H1 (cell line): ENCODE measurements around the gene BBX. TPM values are rescaled to one million over a fixed set of nuclear protein-coding genes. Genes with fewer than 3 reads are reported as not detected.

Experiments
- CTCF ChIA-PET: fragments of 300-600 bp; sonication (Branson Sonifier 250); formaldehyde crosslinking; loops from one replicate; lab custom pipeline; 2021; ENCODE audit not compliant: partially characterized antibody; lab: Charles Lee
- POLR2A ChIA-PET: fragments of 300-600 bp; sonication (Branson Sonifier 250); formaldehyde crosslinking; loops from one replicate; lab custom pipeline; 2021; ENCODE audit warnings: inconsistent platforms; ENCODE audit not compliant: partially characterized antibody; lab: Charles Lee
- DNase-seq, 2 experiments: peaks; one replicate each; pipeline versions ENCODE4 v3.0.0 to v3.0.0-alpha.2; 2010 to 2022; ENCODE audit warnings: low spot score in 2 of 2, low read depth in 1 of 2, mixed read lengths in 1 of 2
- FAIRE-seq: peaks from 2 replicates; lab custom pipeline; 2011; peaks lifted over from hg19 to GRCh38; lab: Jason Lieb, UNC
- H2AFZ ChIP-seq: 2 replicates; pipeline ENCODE4 v1.8.1; 2012; ENCODE audit warnings: low read length, inconsistent platforms
- H2AK5ac ChIP-seq: 2 replicates; pipeline ENCODE4 v1.6.1; 2013; ENCODE audit warnings: low read depth, low read length
- H2BK120ac ChIP-seq: replicated peaks from 2 replicates; pipeline ENCODE3; 2013; ENCODE audit warnings: low read depth, low read length, inconsistent platforms
- H2BK12ac ChIP-seq: 2 replicates; pipeline ENCODE4 v1.6.1; 2013; ENCODE audit warnings: low read depth, low read length
- H2BK15ac ChIP-seq: 2 replicates; pipeline ENCODE4 v1.6.1; 2013; ENCODE audit warnings: low read length
- H2BK20ac ChIP-seq: 2 replicates; pipeline ENCODE4 v1.6.1; 2013; ENCODE audit warnings: low read length
- H2BK5ac ChIP-seq: 2 replicates; pipeline ENCODE4 v1.6.1; 2013; ENCODE audit warnings: low read depth, low read length
- H3K14ac ChIP-seq: 2 replicates; pipeline ENCODE4 v1.6.1; 2013; ENCODE audit warnings: inconsistent platforms; ENCODE audit not compliant: insufficient read length
- H3K18ac ChIP-seq: 2 replicates; pipeline ENCODE4 v1.6.1; 2013; ENCODE audit warnings: low read length; ENCODE audit errors: extremely low read depth
- H3K23ac ChIP-seq: 2 replicates; pipeline ENCODE4 v1.6.1; 2013; ENCODE audit warnings: inconsistent platforms; ENCODE audit not compliant: insufficient read length
- H3K23me2 ChIP-seq: 2 replicates; pipeline ENCODE4 v1.6.1; 2013; ENCODE audit warnings: low read depth, low read length
- H3K27ac ChIP-seq: 2 replicates; pipeline ENCODE4 v1.6.1; 2011; ENCODE audit warnings: low read depth, low read length, inconsistent platforms
- H3K27me3 ChIP-seq, 4 experiments: replicated peaks in 1 of 4; 1 replicate in 1 of 4; 2 replicates in 3 of 4; pipeline versions ENCODE4 v1.6.1 to v1.8.1; 2011 to 2013; ENCODE audit warnings: low read length in 3 of 4, mild to moderate bottlenecking in 3 of 4, inconsistent platforms in 2 of 4, mixed read lengths in 2 of 4, moderate library complexity in 1 of 4; ENCODE audit not compliant: control insufficient read depth in 3 of 4, insufficient read depth in 3 of 4; ENCODE audit errors: extremely low read depth in 1 of 4
- H3K36me3 ChIP-seq, 4 experiments: 2 replicates each; pipeline versions ENCODE4 v1.6.1 to v1.8.1; 2011 to 2013; ENCODE audit warnings: mild to moderate bottlenecking in 4 of 4, low read length in 3 of 4, moderate library complexity in 2 of 4, control low read depth in 1 of 4, inconsistent platforms in 1 of 4; ENCODE audit not compliant: insufficient read depth in 4 of 4, control insufficient read depth in 2 of 4
- H3K4ac ChIP-seq: replicated peaks from 2 replicates; pipeline ENCODE3; 2013; ENCODE audit warnings: low read length, low read depth, mixed read lengths, inconsistent platforms; ENCODE audit not compliant: insufficient read length
- H3K4me1 ChIP-seq, 4 experiments: replicated peaks in 1 of 4; 1 replicate in 1 of 4; 2 replicates in 3 of 4; pipeline versions ENCODE4 v1.6.1 to v1.8.1; 2011 to 2013; ENCODE audit warnings: low read length in 3 of 4, inconsistent platforms in 2 of 4, mixed read lengths in 1 of 4; ENCODE audit not compliant: insufficient read depth in 4 of 4, control insufficient read depth in 3 of 4
- H3K4me2 ChIP-seq, 2 experiments: 2 replicates each; pipeline versions ENCODE4 v1.6.1 to v1.8.1; 2011 to 2013; ENCODE audit warnings: low read depth in 2 of 2, low read length in 2 of 2, control low read depth in 1 of 2, inconsistent platforms in 1 of 2, mild to moderate bottlenecking in 1 of 2; ENCODE audit not compliant: insufficient read depth in 1 of 2
- H3K4me3 ChIP-seq, 4 experiments: fragments of 200-600, 300-600 bp in 1 of 4; sonication (generic), shearing (Covaris generic), sonication (Bioruptor Twin) in 1 of 4; 2 replicates each; pipeline versions ENCODE4 v1.5.1 to v1.8.1; 2011 to 2016; ENCODE audit warnings: low read length in 4 of 4, low read depth in 3 of 4, control low read depth in 2 of 4, inconsistent platforms in 2 of 4, mild to moderate bottlenecking in 2 of 4, mixed read lengths in 1 of 4, moderate library complexity in 1 of 4; ENCODE audit not compliant: insufficient read depth in 2 of 4; ENCODE audit errors: extremely low read depth in 1 of 4
- H3K56ac ChIP-seq: replicated peaks from 2 replicates; pipeline ENCODE3; 2013; ENCODE audit warnings: low read depth, mild to moderate bottlenecking, mixed read lengths, low read length, inconsistent platforms; ENCODE audit not compliant: insufficient read length
- H3K79me1 ChIP-seq: 2 replicates; pipeline ENCODE4 v1.6.1; 2013; ENCODE audit warnings: low read depth, low read length, control low read depth
- H3K79me2 ChIP-seq, 2 experiments: 2 replicates each; pipeline versions ENCODE4 v1.6.1 to v1.8.1; 2012 to 2013; ENCODE audit warnings: low read length in 2 of 2, mild to moderate bottlenecking in 2 of 2, inconsistent platforms in 1 of 2; ENCODE audit not compliant: insufficient read depth in 2 of 2, control insufficient read depth in 1 of 2
- H3K9ac ChIP-seq, 4 experiments: replicated peaks in 1 of 4; 1 replicate in 1 of 4; 2 replicates in 3 of 4; pipeline versions ENCODE4 v1.6.1 to v1.8.1; 2011 to 2013; ENCODE audit warnings: low read depth in 3 of 4, low read length in 3 of 4, control low read depth in 2 of 4, mild to moderate bottlenecking in 2 of 4, moderate library complexity in 2 of 4, inconsistent platforms in 1 of 4; ENCODE audit errors: extremely low read depth in 1 of 4
- H3K9me3 ChIP-seq, 2 experiments: 2 replicates each; pipeline versions ENCODE4 v1.6.1 to v1.8.1; 2012 to 2013; ENCODE audit warnings: mild to moderate bottlenecking in 2 of 2, moderate library complexity in 2 of 2, control low read depth in 1 of 2, inconsistent platforms in 1 of 2, low read depth in 1 of 2, low read length in 1 of 2, mixed read lengths in 1 of 2; ENCODE audit not compliant: insufficient read depth in 2 of 2
- H4K20me1 ChIP-seq, 2 experiments: replicated peaks in 1 of 2; 2 replicates each; pipeline versions ENCODE3 to v1.8.1; 2011 to 2013; ENCODE audit warnings: inconsistent platforms in 2 of 2, low read length in 2 of 2, mild to moderate bottlenecking in 1 of 2; ENCODE audit not compliant: insufficient read depth in 2 of 2, control insufficient read depth in 1 of 2
- H4K5ac ChIP-seq: 2 replicates; pipeline ENCODE4 v1.6.1; 2013; ENCODE audit warnings: low read length, low read depth, mixed read lengths, inconsistent platforms; ENCODE audit not compliant: insufficient read length
- H4K8ac ChIP-seq: 2 replicates; pipeline ENCODE4 v1.8.0; 2013; ENCODE audit warnings: mild to moderate bottlenecking, moderate library complexity, low read length, inconsistent platforms; ENCODE audit not compliant: insufficient read depth; ENCODE audit errors: extremely low read depth
- H4K91ac ChIP-seq: replicated peaks from 2 replicates; pipeline ENCODE3; 2013; ENCODE audit warnings: low read length, mixed read lengths, inconsistent platforms; ENCODE audit not compliant: insufficient read length
- KDM1A ChIP-seq: fragments of 200-600, 300-600 bp; sonication (generic); IDR thresholded peaks from 2 replicates; pipeline ENCODE4 v1.7.1; 2016; ENCODE audit warnings: mild to moderate bottlenecking, low read length, borderline replicate concordance
- USF2 ChIP-seq: IDR thresholded peaks from 2 replicates; pipeline ENCODE4 v1.6.1; 2011; ENCODE audit warnings: low read length, improper control_type of control experiment
- WGBS, 2 experiments: shearing (Covaris generic) in 1 of 2; methylation state at CpG; one replicate each; pipeline versions ENCODE4 v1.1.6 to v1.1.7; 2013 to 2015; ENCODE audit warnings: low lambda C conversion rate in 2 of 2, mixed read lengths in 2 of 2, inconsistent platforms in 1 of 2, low coverage in 1 of 2, missing lambda C conversion rate in 1 of 2; ENCODE audit not compliant: insufficient replicate concordance in 2 of 2, insufficient coverage in 1 of 2, insufficient read length in 1 of 2; ENCODE audit errors: extremely low coverage in 1 of 2, missing lambda C conversion rate in 1 of 2; 5-methylcytosine and 5-hydroxymethylcytosine counted together
- polyA plus RNA-seq, 7 experiments: library from polyadenylated mRNA; depleted of rRNA in 3 of 7; stranded (reverse) in 5 of 7; unstranded in 2 of 7; fragments of >200 nt in 5 of 7; fragments of 200-250 nt in 2 of 7; gene quantifications; 1 replicate in 5 of 7; 2 replicates in 1 of 7; 4 replicates in 1 of 7; pipeline versions ENCODE4 v1.2.1 to v1.2.3, GENCODE V29; 2011 to 2013; ENCODE audit warnings: missing spikeins in 2 of 7, mixed read lengths in 2 of 7
- total RNA-seq: library from RNA; stranded (reverse); fragmentation: NEBNext Ultra II Directional; extraction: Animal tissue kit (Norgen Biotek cat#: 25700); gene quantifications from 2 replicates; pipeline ENCODE4 v1.2.1, GENCODE V29; 2021

Gene BBX
- total and polyA plus RNA-seq, 2 of the 8 experiments (the other 6 are each of a cell fraction or from before 2014, with no cell fraction given), result 11.0 to 42.5 TPM

- Histone ChIP-seq H2BK12ac (no peak overlapping the region), H2AFZ (no peak overlapping the region), H3K23me2 (no peaks in the 10 kb centered on the region), H2BK20ac (no peak overlapping the region), H3K9me3 (no peaks in the 10 kb centered on the region), H3K79me2 (no peaks in the 10 kb centered on the region), H3K4ac (no peak overlapping the region), H3K56ac (no peak overlapping the region)
- TF ChIP-seq KDM1A (no peak), USF2 (no peak)
- TF ChIP-seq, all 59 proteins: peak for 0
- Histone ChIP-seq H3K4me1 (no peaks in the 10 kb centered on the region), H4K20me1 (no peaks in the 10 kb centered on the region), H2BK5ac (no peak overlapping the region), H2BK120ac (no peak overlapping the region), H3K36me3 (peaks cover 0 to 5% (median under 1%) of the 10 kb centered on the region in 4 experiments; a peak in 3 of 8 replicates), H3K4me3 (no peak overlapping the region), H3K79me1 (no peaks in the 10 kb centered on the region), H2BK15ac (no peak overlapping the region), H3K27me3 (no peaks in the 10 kb centered on the region), H3K4me2 (no peak overlapping the region), H4K5ac (no peak overlapping the region), H3K23ac (no peak overlapping the region), H3K27ac (no peak overlapping the region), H3K9ac (no peak overlapping the region), H3K18ac (no peak overlapping the region), H2AK5ac (no peak overlapping the region), H4K8ac (no peak overlapping the region), H3K14ac (no peak overlapping the region), H4K91ac (no peak overlapping the region)
- FAIRE-seq (no peak), DNase-seq (no peak)
- CTCF ChIA-PET, result interaction anchor here (0.7 kb wide), 1 partner anchor 14 kb away, joined by 4 read pairs; no protein-coding TSS in a partner anchor
- 96% methylated on average over 3 of the region's 3 CpGs; no CpG with 5 or more reads in 1 of the 2 experiments for WGBS, 2 experiments
- POLR2A ChIA-PET, result no interaction called here
Observed at GRCh38 chr3:107734317-107734716, 211.6 kb downstream of the BBX start.
